Measurements from ENCODE around the gene SGIP1. TPM values are rescaled to one million over a fixed set of nuclear protein-coding genes. Genes with fewer than 3 reads are reported as not detected.

SGIP1 gene
- total RNA-seq, 1 experiment from 2014 or later: not detected

DNA sequence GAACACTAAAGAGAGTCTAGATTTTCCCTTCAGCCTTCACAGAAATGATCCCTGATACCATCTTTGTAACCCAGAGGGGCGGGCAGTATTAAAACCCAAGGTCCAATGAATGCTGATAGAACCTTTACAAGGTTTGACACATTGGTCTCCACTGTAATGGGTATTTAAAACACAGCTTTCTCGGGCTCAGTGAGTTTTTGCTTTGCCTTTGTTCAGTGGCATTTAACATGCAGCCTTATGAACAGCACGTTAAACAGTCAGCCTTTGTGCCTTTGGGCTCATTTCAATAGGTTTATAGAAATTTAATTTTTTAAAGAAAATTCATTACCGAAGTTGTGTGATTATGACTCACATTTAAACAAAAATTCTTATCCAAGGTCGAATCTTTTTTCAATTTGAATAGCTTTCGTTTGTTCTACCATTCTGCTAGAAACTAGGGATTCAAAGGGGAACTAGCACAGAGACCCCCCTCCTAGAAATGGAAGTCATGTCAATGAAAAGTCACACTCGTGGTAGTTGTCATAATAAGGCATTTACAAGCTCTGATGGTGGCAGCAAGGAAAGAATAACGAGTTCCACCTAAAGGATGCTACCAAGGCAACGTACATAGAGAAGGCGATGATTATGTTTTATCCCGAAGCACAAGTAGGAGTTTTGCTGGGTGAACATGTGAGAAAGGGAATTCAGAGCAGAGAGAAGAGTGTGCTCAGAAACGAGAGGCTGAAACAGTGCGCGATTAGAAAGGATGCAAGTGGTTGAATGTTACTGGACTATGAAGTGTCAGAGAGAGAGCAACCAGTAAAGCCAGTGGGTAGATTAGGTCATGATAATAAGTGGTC, 66.2 kb downstream of the SGIP1 start:
- Histone ChIP-seq H3F3A (ENCODE audit: low read length, unreplicated experiment) (no peaks in the 10 kb centered on the region), H3K4me1 (ENCODE audit: insufficient read depth, low read length) (peaks cover 8% of the 10 kb centered on the region), H3K4me3 (ENCODE audit: low read length) (no peak overlapping the region), H4K20me1 (ENCODE audit: low read length) (no peaks in the 10 kb centered on the region), H3K79me2 (ENCODE audit: low read length) (no peaks in the 10 kb centered on the region), H3K4me2 (ENCODE audit: low read length) (no peak overlapping the region), H3K36me3 (ENCODE audit: low read depth, low read length) (no peaks in the 10 kb centered on the region), H3K27me3 (ENCODE audit: low read length) (peaks cover 40% of the 10 kb centered on the region), H3K9me2 (replicated peaks; ENCODE audit: low read length) (no peaks in the 10 kb centered on the region), H3K9ac (ENCODE audit: low read length) (no peak overlapping the region), H2AFZ (ENCODE audit: low read length) (no peak overlapping the region), H3K9me3 (ENCODE audit: low read length) (no peaks in the 10 kb centered on the region), H3K27ac (ENCODE audit: low read length) (no peak overlapping the region)
- TF ChIP-seq, protein P1, sequence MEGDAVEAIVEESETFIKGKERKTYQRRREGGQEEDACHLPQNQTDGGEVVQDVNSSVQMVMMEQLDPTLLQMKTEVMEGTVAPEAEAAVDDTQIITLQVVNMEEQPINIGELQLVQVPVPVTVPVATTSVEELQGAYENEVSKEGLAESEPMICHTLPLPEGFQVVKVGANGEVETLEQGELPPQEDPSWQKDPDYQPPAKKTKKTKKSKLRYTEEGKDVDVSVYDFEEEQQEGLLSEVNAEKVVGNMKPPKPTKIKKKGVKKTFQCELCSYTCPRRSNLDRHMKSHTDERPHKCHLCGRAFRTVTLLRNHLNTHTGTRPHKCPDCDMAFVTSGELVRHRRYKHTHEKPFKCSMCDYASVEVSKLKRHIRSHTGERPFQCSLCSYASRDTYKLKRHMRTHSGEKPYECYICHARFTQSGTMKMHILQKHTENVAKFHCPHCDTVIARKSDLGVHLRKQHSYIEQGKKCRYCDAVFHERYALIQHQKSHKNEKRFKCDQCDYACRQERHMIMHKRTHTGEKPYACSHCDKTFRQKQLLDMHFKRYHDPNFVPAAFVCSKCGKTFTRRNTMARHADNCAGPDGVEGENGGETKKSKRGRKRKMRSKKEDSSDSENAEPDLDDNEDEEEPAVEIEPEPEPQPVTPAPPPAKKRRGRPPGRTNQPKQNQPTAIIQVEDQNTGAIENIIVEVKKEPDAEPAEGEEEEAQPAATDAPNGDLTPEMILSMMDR (conservative IDR thresholded peaks at IDR 0.05; ENCODE audit: low read depth, low read length): no peak
- no peak for TF ChIP-seq EZH2phosphoT487 (IDR thresholded peaks at IDR 0.05; ENCODE audit: borderline replicate concordance, low read length)
- no peak for TF ChIP-seq EZH2 (IDR thresholded peaks at IDR 0.05; ENCODE audit: low read length, unreplicated experiment)
- ATAC-seq (no peak), DNase-seq (no peak)
- CTCF ChIA-PET: no interaction called here
- POLR2A ChIA-PET (ENCODE audit: unreplicated experiment): no interaction called here
- BruUV-seq (replicated peaks): no TSS peak
- intact Hi-C loops (cut with micrococcal nuclease): no loop called here

DNA sequence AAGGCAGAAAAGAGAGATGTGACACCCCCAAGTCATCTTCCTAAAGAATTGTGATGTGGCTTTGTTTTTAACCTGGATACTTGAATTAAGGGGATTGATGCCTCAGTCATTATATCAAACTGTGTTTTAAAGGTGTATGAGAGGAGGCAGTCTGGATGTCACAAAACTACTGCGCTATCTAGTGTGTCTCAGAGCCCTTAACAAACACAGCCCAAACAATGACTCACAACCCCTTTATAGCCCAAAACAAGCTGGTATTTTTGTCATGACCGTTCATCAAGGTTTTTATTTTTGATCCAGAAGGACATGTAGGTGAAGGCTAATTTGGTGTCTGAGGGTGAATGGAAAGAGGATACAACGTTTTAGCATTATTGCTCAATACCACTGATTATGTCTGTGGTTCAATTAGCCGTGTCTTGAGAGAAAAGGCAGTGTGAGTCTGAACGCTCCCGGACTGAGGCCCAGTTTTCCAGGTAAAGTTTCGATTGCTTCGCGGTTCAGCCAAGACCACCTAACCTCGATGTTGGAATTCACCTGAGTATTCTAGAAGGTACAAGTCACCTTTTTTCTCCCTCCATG, 71.6 kb downstream of the SGIP1 start:
- BruUV-seq (replicated peaks): no TSS peak
- peak; percentile 8 for DNase-seq
- no peaks in the 10 kb centered on the region for H3K79me2 ChIP-seq (ENCODE audit: low read length)
- H3K4me2 ChIP-seq (ENCODE audit: low read length): no peak overlapping the region
- no peaks in the 10 kb centered on the region for H3K9me3 ChIP-seq (ENCODE audit: low read length)
- TF ChIP-seq EZH2 (IDR thresholded peaks at IDR 0.05; ENCODE audit: low read length, unreplicated experiment) (no peak), EZH2phosphoT487 (IDR thresholded peaks at IDR 0.05; ENCODE audit: borderline replicate concordance, low read length) (no peak)
- TF ChIP-seq, protein P1 (conservative IDR thresholded peaks at IDR 0.05; ENCODE audit: low read depth, low read length): no peak
- H3K9ac ChIP-seq (ENCODE audit: low read length): no peak overlapping the region
- H3F3A ChIP-seq (ENCODE audit: low read length, unreplicated experiment): no peaks in the 10 kb centered on the region
- no peak overlapping the region for H2AFZ ChIP-seq (ENCODE audit: low read length)
- CTCF ChIA-PET: no interaction called here
- no peaks in the 10 kb centered on the region for H4K20me1 ChIP-seq (ENCODE audit: low read length)
- H3K4me1 ChIP-seq (ENCODE audit: insufficient read depth, low read length): no peaks in the 10 kb centered on the region
- no peak overlapping the region for H3K4me3 ChIP-seq (ENCODE audit: low read length)
- H3K27me3 ChIP-seq (ENCODE audit: low read length): peaks cover 54% of the 10 kb centered on the region
- H3K9me2 ChIP-seq (replicated peaks; ENCODE audit: low read length): no peaks in the 10 kb centered on the region
- H3K27ac ChIP-seq (ENCODE audit: low read length): no peak overlapping the region
- POLR2A ChIA-PET (ENCODE audit: unreplicated experiment): no interaction called here
- H3K36me3 ChIP-seq (ENCODE audit: low read depth, low read length): no peaks in the 10 kb centered on the region
- intact Hi-C loops (cut with micrococcal nuclease): no loop called here
- ATAC-seq: no peak

All from PC-3 (cell line).